ENCODE measurements around the gene ATP11A. TPM values are rescaled to one million over a fixed set of nuclear protein-coding genes. Genes with fewer than 3 reads are reported as not detected.

ATP11A gene
- total RNA-seq, 3 donors from 2014 or later = 22.1 to 27.2 (median 26.8) TPM

DNA sequence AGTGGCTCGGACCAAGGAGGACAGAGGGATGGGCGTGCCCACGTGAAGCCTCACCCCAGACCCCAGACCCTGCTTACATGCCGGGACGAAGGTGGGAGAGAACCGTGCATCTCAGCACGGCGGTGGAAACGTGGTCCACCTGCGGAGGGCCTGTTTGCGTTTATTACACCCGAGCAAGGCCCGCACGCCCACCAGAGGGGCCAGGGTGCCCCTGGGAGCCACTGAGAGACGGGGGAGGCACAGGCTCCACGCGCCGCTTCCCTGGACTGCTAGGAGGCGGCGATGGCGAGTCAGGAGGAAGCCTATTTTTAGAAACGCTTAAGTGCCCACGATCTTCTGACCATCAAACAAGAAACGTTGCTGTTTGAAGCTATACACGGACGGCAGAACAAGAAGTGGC lies 80.7 kb downstream of the ATP11A start:
- TF ChIP-seq POLR2AphosphoS5 (IDR thresholded peaks at IDR 0.05) (no peak), POLR2A (IDR thresholded peaks at IDR 0.05) (no peak)
- TF ChIP-seq, protein P1, sequence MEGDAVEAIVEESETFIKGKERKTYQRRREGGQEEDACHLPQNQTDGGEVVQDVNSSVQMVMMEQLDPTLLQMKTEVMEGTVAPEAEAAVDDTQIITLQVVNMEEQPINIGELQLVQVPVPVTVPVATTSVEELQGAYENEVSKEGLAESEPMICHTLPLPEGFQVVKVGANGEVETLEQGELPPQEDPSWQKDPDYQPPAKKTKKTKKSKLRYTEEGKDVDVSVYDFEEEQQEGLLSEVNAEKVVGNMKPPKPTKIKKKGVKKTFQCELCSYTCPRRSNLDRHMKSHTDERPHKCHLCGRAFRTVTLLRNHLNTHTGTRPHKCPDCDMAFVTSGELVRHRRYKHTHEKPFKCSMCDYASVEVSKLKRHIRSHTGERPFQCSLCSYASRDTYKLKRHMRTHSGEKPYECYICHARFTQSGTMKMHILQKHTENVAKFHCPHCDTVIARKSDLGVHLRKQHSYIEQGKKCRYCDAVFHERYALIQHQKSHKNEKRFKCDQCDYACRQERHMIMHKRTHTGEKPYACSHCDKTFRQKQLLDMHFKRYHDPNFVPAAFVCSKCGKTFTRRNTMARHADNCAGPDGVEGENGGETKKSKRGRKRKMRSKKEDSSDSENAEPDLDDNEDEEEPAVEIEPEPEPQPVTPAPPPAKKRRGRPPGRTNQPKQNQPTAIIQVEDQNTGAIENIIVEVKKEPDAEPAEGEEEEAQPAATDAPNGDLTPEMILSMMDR (IDR thresholded peaks at IDR 0.05) = no peak
- no peaks in the 10 kb centered on the region for H3K27me3 ChIP-seq

DNA sequence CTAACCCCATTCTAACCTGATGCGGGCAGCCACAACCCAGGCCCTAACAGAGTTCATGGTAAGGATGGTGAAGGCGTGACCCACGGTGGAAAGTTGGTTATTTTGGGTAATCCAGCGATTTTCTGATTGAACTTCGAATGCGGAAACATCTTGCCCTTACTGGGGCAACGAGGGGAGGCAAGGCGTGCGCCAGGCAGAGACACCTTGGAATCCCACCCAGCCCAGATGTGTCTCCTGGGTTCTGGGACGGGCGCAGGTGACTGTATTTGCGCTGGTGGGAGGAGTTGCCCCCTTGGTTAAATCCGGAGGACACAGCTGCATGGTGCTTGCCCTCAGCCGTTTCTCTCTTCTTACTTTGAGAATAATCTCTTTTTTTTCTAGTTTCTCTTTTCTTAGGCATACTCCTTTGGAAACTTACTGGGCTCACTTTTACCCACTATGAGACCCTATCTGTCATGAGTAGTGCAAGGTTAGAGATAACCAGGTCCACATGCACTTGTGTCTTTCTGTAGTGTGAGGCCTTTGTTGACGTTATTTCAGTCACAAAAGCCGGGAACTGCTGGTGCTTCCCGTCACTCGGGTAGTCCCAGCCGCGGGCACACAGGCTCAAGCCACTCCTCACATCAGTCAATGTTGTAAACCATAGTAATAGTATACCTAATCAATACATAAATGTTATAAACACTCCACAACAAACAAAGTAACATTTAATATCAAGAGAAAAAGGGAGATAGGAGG lies 81.5 kb downstream of the ATP11A start:
- no peak for DNase-seq (ENCODE audit: low spot score in 2 of 2)
- Histone ChIP-seq H3K27me3 (no peaks in the 10 kb centered on the region), H3K4me1 (no peaks in the 10 kb centered on the region), H3K27ac (no peak overlapping the region), H3K4me3 (no peak overlapping the region), H3K9me3 (no peaks in the 10 kb centered on the region), H3K36me3 (no peaks in the 10 kb centered on the region)
- TF ChIP-seq POLR2A (IDR thresholded peaks at IDR 0.05) (no peak), POLR2AphosphoS5 (IDR thresholded peaks at IDR 0.05) (no peak)
- TF ChIP-seq, protein P1 (IDR thresholded peaks at IDR 0.05) = no peak
- intact Hi-C loops (cut with DNase I; ENCODE audit: low total_unique reads) = no loop called here

More for the DNA sequence above, 80.7 kb downstream of the ATP11A start:
- intact Hi-C loops (cut with DNase I; ENCODE audit: low total_unique reads) = no loop called here
- no peak for DNase-seq (ENCODE audit: low spot score in 2 of 2)
- no peaks in the 10 kb centered on the region for H3K4me1 ChIP-seq
- no peaks in the 10 kb centered on the region for H3K36me3 ChIP-seq
- no peak overlapping the region for H3K4me3 ChIP-seq
- H3K9me3 ChIP-seq = no peaks in the 10 kb centered on the region
- H3K27ac ChIP-seq = no peak overlapping the region

DNA sequence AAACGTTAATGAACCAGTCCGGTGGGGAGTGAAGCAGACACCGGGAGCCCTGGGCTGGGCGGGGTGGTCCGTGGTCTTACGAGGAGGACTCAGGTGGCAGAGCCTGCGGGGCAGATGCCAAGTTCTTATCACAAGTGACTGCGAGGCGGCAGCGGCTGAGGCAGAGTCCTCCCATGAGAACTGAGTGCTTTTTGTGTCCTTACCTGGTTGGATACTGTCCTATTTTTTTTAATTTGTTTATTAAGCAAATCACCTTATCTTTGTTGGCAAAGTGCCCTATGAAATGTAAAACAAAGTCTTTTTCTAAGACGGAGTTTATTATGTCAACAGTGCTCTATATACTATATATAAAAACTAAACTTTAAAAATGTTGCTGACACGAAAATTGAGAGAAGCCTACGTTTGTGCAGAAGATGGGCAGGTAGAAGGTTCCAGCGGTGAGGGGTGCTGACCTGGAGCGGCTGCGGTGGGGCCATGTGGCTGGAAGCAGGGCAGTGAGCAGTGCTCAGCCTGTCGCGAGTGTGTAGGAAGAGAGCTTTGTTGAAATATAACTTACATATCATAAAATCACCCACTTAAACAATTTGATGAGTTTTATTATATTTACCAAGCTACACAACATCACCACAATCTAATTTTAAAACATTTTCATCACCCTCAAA lies 82.2 kb downstream of the ATP11A start:
- Histone ChIP-seq H3K4me1 (no peaks in the 10 kb centered on the region), H3K9me3 (no peaks in the 10 kb centered on the region), H3K36me3 (no peaks in the 10 kb centered on the region), H3K27ac (no peak overlapping the region), H3K4me3 (no peak overlapping the region), H3K27me3 (no peaks in the 10 kb centered on the region)
- intact Hi-C loops (cut with DNase I; ENCODE audit: low total_unique reads) = no loop called here
- DNase-seq (ENCODE audit: low spot score in 2 of 2) = no peak
- TF ChIP-seq, protein P1 (IDR thresholded peaks at IDR 0.05) = no peak
- TF ChIP-seq POLR2AphosphoS5 (IDR thresholded peaks at IDR 0.05) (no peak), POLR2A (IDR thresholded peaks at IDR 0.05) (no peak)

DNA sequence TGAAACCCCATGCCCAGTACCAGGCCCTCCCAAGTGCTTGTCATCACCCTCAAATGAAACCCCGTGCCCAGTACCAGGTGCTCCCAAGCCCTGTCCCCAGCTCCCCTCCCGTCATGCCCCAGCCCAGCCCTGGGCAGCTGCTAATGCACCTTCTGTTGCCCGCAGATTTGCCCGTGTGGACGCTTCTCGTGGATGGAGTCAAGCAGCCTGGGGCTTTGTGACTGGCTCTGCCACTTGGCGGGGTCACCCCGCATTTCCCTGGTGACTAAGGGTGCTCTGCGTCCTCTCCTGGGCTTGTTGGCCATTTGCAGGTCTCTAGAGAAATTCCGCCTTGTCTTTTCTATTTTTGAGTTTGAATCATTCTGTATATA lies 82.7 kb downstream of the ATP11A start:
- intact Hi-C loops (cut with DNase I; ENCODE audit: low total_unique reads) = no loop called here
- H3K9me3 ChIP-seq = no peaks in the 10 kb centered on the region
- TF ChIP-seq, protein P1 (IDR thresholded peaks at IDR 0.05) = no peak
- TF ChIP-seq POLR2AphosphoS5 (IDR thresholded peaks at IDR 0.05) (no peak), POLR2A (IDR thresholded peaks at IDR 0.05) (no peak)
- H3K4me1 ChIP-seq = no peaks in the 10 kb centered on the region
- no peak overlapping the region for H3K4me3 ChIP-seq
- no peaks in the 10 kb centered on the region for H3K27me3 ChIP-seq
- H3K36me3 ChIP-seq = no peaks in the 10 kb centered on the region
- DNase-seq (ENCODE audit: low spot score in 2 of 2) = no peak
- no peak overlapping the region for H3K27ac ChIP-seq

DNA sequence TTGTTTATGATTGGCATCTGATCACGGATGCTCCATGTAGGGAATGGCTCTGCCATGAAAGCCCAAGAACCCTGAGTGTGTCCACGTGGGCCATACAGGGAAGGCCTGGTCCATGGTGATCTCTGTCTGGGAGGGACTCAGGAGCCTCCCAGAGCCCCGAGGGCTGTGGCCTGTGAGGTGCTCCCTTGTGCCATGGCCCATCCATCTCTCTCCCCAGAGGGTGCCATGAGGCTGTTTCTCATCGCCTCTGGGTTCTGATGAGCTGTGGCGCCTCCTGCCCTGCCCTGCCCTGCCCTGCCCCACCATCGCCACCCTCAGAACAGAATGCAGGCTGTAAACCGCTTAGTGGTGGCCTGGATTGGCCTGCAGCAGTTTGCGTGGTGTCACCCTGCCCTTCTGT lies 83.1 kb downstream of the ATP11A start:
- H3K4me1 ChIP-seq = no peaks in the 10 kb centered on the region
- DNase-seq (ENCODE audit: low spot score in 2 of 2) = no peak
- TF ChIP-seq, protein P1 (IDR thresholded peaks at IDR 0.05) = no peak
- TF ChIP-seq POLR2AphosphoS5 (IDR thresholded peaks at IDR 0.05) = no peak

More for the DNA sequence above, 83.1 kb downstream of the ATP11A start:
- intact Hi-C loops (cut with DNase I; ENCODE audit: low total_unique reads) = no loop called here
- Histone ChIP-seq H3K36me3 (no peaks in the 10 kb centered on the region), H3K9me3 (no peaks in the 10 kb centered on the region), H3K27me3 (no peaks in the 10 kb centered on the region), H3K27ac (no peak overlapping the region), H3K4me3 (no peak overlapping the region)
